Measurements from ENCODE around the gene PCNX1. TPM values are rescaled to one million over a fixed set of nuclear protein-coding genes. Genes with fewer than 3 reads are reported as not detected.
A peak's percentile ranks its signal among the peaks of the same experiment; 100 is the strongest.

PCNX1 gene
- total and polyA plus RNA-seq, 2 experiments from 2014 or later, result 10.0 to 64.2 TPM

DNA sequence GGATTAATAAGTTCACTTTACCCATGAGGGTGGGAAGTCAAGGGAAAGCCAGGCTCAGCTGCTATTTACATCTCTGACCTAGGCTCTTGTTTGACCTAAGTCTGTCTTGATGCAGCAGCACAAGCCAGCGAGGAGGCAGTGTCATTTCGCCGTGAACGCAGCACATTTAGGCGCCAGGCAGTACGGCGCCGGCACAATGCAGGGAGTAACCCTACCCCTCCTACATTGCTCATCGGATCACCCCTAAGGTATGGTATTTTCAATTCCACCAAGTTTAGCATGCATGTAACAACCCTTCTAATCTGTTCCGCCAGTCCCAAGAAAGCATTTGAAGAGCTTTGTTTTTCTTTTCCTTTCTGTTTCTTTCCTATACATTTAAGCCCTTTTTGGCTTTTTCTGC lies 81.2 kb downstream of the PCNX1 start:
- no peaks in the 10 kb centered on the region for H3K9me2 ChIP-seq (replicated peaks; ENCODE audit: insufficient read depth)
- no peaks in the 10 kb centered on the region for H4K20me1 ChIP-seq (ENCODE audit: insufficient read depth, poor library complexity, severe bottlenecking)
- no peak overlapping the region for H3K4me2 ChIP-seq
- H3K36me3 ChIP-seq (replicated peaks; ENCODE audit: insufficient read depth, low read depth), result no peaks in the 10 kb centered on the region
- WGBS (ENCODE audit: low lambda C conversion rate, missing lambda C conversion rate), result 92% methylated on average over 10 of the region's 10 CpGs
- H3K27me3 ChIP-seq, result no peaks in the 10 kb centered on the region
- H3K4me3 ChIP-seq, result no peak overlapping the region
- H2AFZ ChIP-seq, result no peak overlapping the region
- H3K79me2 ChIP-seq, result peaks cover 7% of the 10 kb centered on the region
- H3K27ac ChIP-seq, result no peak overlapping the region
- H3K9me3 ChIP-seq (ENCODE audit: low read depth), result no peaks in the 10 kb centered on the region
- TF ChIP-seq EZH2 (IDR thresholded peaks at IDR 0.05; ENCODE audit: borderline replicate concordance), result no peak
- TF ChIP-seq, protein P1, sequence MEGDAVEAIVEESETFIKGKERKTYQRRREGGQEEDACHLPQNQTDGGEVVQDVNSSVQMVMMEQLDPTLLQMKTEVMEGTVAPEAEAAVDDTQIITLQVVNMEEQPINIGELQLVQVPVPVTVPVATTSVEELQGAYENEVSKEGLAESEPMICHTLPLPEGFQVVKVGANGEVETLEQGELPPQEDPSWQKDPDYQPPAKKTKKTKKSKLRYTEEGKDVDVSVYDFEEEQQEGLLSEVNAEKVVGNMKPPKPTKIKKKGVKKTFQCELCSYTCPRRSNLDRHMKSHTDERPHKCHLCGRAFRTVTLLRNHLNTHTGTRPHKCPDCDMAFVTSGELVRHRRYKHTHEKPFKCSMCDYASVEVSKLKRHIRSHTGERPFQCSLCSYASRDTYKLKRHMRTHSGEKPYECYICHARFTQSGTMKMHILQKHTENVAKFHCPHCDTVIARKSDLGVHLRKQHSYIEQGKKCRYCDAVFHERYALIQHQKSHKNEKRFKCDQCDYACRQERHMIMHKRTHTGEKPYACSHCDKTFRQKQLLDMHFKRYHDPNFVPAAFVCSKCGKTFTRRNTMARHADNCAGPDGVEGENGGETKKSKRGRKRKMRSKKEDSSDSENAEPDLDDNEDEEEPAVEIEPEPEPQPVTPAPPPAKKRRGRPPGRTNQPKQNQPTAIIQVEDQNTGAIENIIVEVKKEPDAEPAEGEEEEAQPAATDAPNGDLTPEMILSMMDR (IDR thresholded peaks at IDR 0.05; ENCODE audit: poor library complexity), result no peak
- DNase-seq (ENCODE audit: low spot score), result no peak
- no peaks in the 10 kb centered on the region for H3K4me1 ChIP-seq (ENCODE audit: insufficient read depth)

- no peaks in the 10 kb centered on the region for H4K20me1 ChIP-seq (ENCODE audit: insufficient read depth, poor library complexity, severe bottlenecking)
- no peaks in the 10 kb centered on the region for H3K36me3 ChIP-seq (replicated peaks; ENCODE audit: insufficient read depth, low read depth)
- no peaks in the 10 kb centered on the region for H3K4me1 ChIP-seq (ENCODE audit: insufficient read depth)
- H3K4me2 ChIP-seq, result no peak overlapping the region
- TF ChIP-seq EZH2phosphoT487 (IDR thresholded peaks at IDR 0.05; ENCODE audit: low read depth, severe bottlenecking, unreplicated experiment), result no peak
- H2AFZ ChIP-seq, result no peak overlapping the region
- H3K9me3 ChIP-seq (ENCODE audit: low read depth), result no peaks in the 10 kb centered on the region
- no peaks in the 10 kb centered on the region for H3K79me2 ChIP-seq
- H3K9me2 ChIP-seq (replicated peaks; ENCODE audit: insufficient read depth), result no peaks in the 10 kb centered on the region
- H3K4me3 ChIP-seq, result no peak overlapping the region
- no peak for DNase-seq (ENCODE audit: low spot score)
- no peak overlapping the region for H3K27ac ChIP-seq
- no peaks in the 10 kb centered on the region for H3K27me3 ChIP-seq
Measured at GRCh38 chr14:70993931-70994330, 86.7 kb downstream of the PCNX1 start.

DNA sequence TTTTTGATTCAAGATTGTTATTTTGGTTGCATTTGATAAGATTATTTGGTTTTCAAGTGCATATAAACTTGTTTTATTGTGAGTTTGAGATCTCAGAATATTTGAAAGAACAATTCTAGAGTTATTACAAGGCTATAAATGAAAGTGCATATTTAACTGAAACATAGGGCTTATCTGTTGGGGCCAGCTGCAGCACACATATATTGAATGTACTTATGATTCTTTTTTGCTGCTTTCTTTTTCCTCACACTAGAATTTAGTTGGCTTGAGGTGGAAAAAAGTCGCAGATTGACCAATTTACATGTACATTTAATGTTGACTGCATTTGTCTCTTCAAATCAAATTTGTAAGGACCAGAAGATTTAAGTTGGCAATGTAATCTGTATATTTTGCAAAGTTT lies 88.0 kb downstream of the PCNX1 start:
- no peaks in the 10 kb centered on the region for H4K20me1 ChIP-seq (ENCODE audit: insufficient read depth, poor library complexity, severe bottlenecking)
- no peaks in the 10 kb centered on the region for H3K9me3 ChIP-seq (ENCODE audit: low read depth)
- H3K9me2 ChIP-seq (replicated peaks; ENCODE audit: insufficient read depth), result no peaks in the 10 kb centered on the region
- DNase-seq (ENCODE audit: low spot score), result no peak
- no peaks in the 10 kb centered on the region for H3K36me3 ChIP-seq (replicated peaks; ENCODE audit: insufficient read depth, low read depth)
- no peak overlapping the region for H2AFZ ChIP-seq
- H3K79me2 ChIP-seq, result no peaks in the 10 kb centered on the region
- H3K4me2 ChIP-seq, result no peak overlapping the region
- H3K27ac ChIP-seq, result no peak overlapping the region
- H3K4me1 ChIP-seq (ENCODE audit: insufficient read depth), result no peaks in the 10 kb centered on the region
- TF ChIP-seq EZH2phosphoT487 (IDR thresholded peaks at IDR 0.05; ENCODE audit: low read depth, severe bottlenecking, unreplicated experiment) (no peak), EZH2 (IDR thresholded peaks at IDR 0.05; ENCODE audit: borderline replicate concordance) (no peak)
- TF ChIP-seq, protein P1 (IDR thresholded peaks at IDR 0.05; ENCODE audit: poor library complexity), result no peak
- 100% methylated on average over 1 of the region's 1 CpG for WGBS (ENCODE audit: low lambda C conversion rate, missing lambda C conversion rate)
- H3K27me3 ChIP-seq, result no peaks in the 10 kb centered on the region
- no peak overlapping the region for H3K4me3 ChIP-seq

- Histone ChIP-seq H3K27ac (no peak overlapping the region), H3K27me3 (no peaks in the 10 kb centered on the region), H3K4me3 (no peak overlapping the region), H2AFZ (no peak overlapping the region), H3K79me2 (no peaks in the 10 kb centered on the region), H4K20me1 (ENCODE audit: insufficient read depth, poor library complexity, severe bottlenecking) (no peaks in the 10 kb centered on the region), H3K4me2 (no peak overlapping the region), H3K9me2 (replicated peaks; ENCODE audit: insufficient read depth) (no peaks in the 10 kb centered on the region), H3K9me3 (ENCODE audit: low read depth) (no peaks in the 10 kb centered on the region), H3K4me1 (ENCODE audit: insufficient read depth) (no peaks in the 10 kb centered on the region), H3K36me3 (replicated peaks; ENCODE audit: insufficient read depth, low read depth) (no peaks in the 10 kb centered on the region)
- no peak for TF ChIP-seq EZH2 (IDR thresholded peaks at IDR 0.05; ENCODE audit: borderline replicate concordance)
- TF ChIP-seq, protein P1 (IDR thresholded peaks at IDR 0.05; ENCODE audit: poor library complexity), result no peak
- no peak for TF ChIP-seq EZH2phosphoT487 (IDR thresholded peaks at IDR 0.05; ENCODE audit: low read depth, severe bottlenecking, unreplicated experiment)
- 87% methylated on average over 3 of the region's 3 CpGs for WGBS (ENCODE audit: low lambda C conversion rate, missing lambda C conversion rate)
- peak; percentile 32 for DNase-seq (ENCODE audit: low spot score)
Measured at GRCh38 chr14:70995671-70996070, 88.4 kb downstream of the PCNX1 start.

Measured in hepatocyte (in vitro differentiated cells).